ENCODE measurements around the gene FBXO22.
A peak's percentile ranks its signal among the peaks of the same experiment; 100 is the strongest.
"Not testable (repeated sequence)": the region's sequence is repeated elsewhere in the genome, so short reads cannot be mapped to it uniquely, and the experiment has no call there.

FBXO22 gene

GRCh38 chr15:75866916-75867315 is 36.8 kb upstream of the FBXO22 start:
- H3K4me3 ChIP-seq (replicated peaks in 1 of 2; ENCODE audit: low read depth in 2 of 2, low read length in 2 of 2) = no peak overlapping the region
- no peak for TF ChIP-seq CTCF (IDR thresholded peaks at IDR 0.05; ENCODE audit: low read depth, low read length)
- DNase-seq (ENCODE audit: low read depth in 2 of 2) = no peak

- no peak for DNase-seq (ENCODE audit: low read depth in 2 of 2)
- no peak overlapping the region for H3K4me3 ChIP-seq (replicated peaks in 1 of 2; ENCODE audit: low read depth in 2 of 2, low read length in 2 of 2)
- no peak for TF ChIP-seq CTCF (IDR thresholded peaks at IDR 0.05; ENCODE audit: low read depth, low read length)
Measured at GRCh38 chr15:75867449-75867848, 36.2 kb upstream of the FBXO22 start.

GRCh38 chr15:75868019-75868418 is 35.7 kb upstream of the FBXO22 start:
- DNase-seq (ENCODE audit: low read depth in 2 of 2) = no peak
- no peak overlapping the region for H3K4me3 ChIP-seq (replicated peaks in 1 of 2; ENCODE audit: low read depth in 2 of 2, low read length in 2 of 2)
- TF ChIP-seq CTCF (IDR thresholded peaks at IDR 0.05; ENCODE audit: low read depth, low read length) = no peak

GRCh38 chr15:75869446-75869845 is 34.2 kb upstream of the FBXO22 start:
- no peak for TF ChIP-seq CTCF (IDR thresholded peaks at IDR 0.05; ENCODE audit: low read depth, low read length)
- no peak overlapping the region for H3K4me3 ChIP-seq (replicated peaks in 1 of 2; ENCODE audit: low read depth in 2 of 2, low read length in 2 of 2)
- no peak for DNase-seq (ENCODE audit: low read depth in 2 of 2)

GRCh38 chr15:75871589-75871988 is 32.1 kb upstream of the FBXO22 start:
- not testable (repeated sequence) for H3K4me3 ChIP-seq (replicated peaks in 1 of 2; ENCODE audit: low read depth in 2 of 2, low read length in 2 of 2); DNase-seq (ENCODE audit: low read depth in 2 of 2)

- no peak for DNase-seq (ENCODE audit: low read depth in 2 of 2)
- no peak overlapping the region for H3K4me3 ChIP-seq (replicated peaks in 1 of 2; ENCODE audit: low read depth in 2 of 2, low read length in 2 of 2)
- TF ChIP-seq CTCF (IDR thresholded peaks at IDR 0.05; ENCODE audit: low read depth, low read length) = no peak
Measured at GRCh38 chr15:75872403-75872990, 31.2 kb upstream of the FBXO22 start.

GRCh38 chr15:75884041-75884440 is 19.6 kb upstream of the FBXO22 start:
- TF ChIP-seq CTCF (IDR thresholded peaks at IDR 0.05; ENCODE audit: low read depth, low read length) = no peak
- peak; percentile 37 to 66 for DNase-seq (ENCODE audit: low read depth in 2 of 2)
- no peak overlapping the region for H3K4me3 ChIP-seq (replicated peaks in 1 of 2; ENCODE audit: low read depth in 2 of 2, low read length in 2 of 2)

Data from cardiac fibroblast (primary cell).